ENCODE data around the gene FAM153A.
"Not testable (repeated sequence)": the region's sequence is repeated elsewhere in the genome, so short reads cannot be mapped to it uniquely, and the experiment has no call there.

FAM153A gene

DNA sequence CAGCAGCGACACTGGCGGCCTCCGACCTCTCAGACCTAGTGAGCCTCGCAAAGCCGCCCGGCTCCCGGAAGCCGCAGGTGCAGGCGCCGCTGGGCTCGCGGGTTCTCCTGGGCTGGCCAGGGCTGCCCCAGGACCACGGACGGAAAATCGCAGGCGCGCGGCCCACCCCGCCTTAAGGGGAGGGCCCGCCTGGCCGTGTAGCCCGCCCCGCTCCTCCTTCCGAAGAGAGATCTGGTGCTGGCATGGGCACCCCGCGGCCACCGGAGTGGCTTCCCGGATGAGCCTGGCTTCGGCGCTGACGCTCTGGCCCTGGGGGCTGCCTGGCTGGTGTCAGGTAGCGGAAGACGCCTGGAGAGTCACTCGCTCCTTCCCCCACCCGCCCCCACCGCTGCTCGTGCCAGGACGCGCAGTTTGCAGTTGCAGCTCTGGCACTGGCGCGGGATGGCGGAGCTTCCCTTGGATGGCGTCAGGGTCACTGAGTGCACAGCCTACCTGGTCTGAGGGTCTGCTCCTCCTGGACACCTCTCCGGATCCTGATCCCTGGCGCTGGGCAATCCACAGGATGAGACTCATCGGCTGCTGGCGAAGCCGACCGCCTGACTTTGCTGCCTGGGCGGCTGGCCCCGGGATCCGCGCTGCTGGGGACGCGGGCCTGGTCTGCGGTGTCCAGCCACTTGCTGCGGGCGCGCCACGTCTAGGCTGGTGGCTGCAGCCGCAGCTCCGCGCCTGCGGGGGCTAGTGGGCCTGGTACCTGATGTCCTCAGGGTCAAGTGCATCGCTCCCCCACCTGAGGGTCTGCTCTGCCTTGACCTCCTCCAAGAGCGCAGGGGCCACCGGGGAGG is at the start of gene FAM153A:
Gene FAM153A (minus strand): TSS at position 108 of the 842 bp plus-strand sequence.
- DNase-seq, result not testable (repeated sequence)

DNA sequence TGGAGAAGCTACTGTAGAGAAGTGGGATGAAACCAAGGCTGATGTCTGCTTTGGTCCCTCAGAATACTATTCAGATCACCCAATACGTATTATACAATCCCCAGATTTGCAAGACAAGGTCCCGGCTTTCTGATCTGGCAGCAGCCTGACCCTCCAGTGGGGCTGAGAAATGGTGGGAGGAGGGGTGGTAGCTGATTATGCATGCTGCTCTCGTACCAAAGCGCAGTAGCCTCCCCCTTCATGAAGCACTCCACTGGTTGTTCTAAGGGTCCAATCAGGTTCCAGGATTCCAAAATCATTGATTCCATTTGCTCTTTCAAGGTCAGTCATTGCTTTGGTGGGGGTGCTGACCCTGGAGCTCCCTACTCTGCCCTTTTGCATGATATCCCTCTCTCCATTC is 49.6 kb upstream of the FAM153A start:
- not testable (repeated sequence) for DNase-seq

DNA sequence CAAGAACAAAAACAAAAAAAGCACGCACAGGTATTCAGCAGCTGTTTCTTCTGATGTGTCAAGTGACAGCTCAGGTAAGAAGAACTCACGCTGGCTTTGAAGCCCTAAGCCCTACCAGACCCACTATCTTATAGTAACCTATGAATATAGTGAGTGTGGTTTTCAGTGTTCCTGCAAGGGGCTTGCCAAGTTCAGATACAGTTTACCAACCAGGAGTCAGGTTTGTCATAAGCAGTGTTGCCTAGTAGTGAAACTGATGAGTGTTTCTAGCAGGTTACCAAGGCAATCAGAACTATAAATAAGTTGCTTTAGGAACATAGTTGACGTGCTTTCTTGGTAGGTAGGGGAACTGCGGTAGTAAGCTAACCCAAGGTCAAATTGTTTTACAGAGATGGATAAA is 43.4 kb upstream of the FAM153A start:
- DNase-seq, result not testable (repeated sequence)

DNA sequence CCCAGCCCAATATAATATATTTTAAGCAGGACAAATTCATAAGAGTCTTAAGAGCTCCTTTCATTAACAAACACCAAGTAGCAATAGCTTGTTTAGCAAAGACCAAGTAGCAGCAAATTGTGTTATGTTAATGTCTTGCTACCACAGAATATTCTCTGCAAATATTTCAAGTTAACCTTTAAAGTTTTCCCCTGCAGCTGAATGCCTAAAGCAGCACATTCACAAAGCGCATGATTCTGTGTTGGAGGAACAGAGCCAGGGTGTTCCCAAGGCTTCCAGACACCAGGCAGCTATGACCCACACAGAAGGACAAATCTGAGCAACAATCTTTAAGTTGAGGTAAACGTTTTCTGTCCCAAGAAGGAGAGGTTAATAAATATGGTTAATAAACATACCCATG is 42.1 kb upstream of the FAM153A start:
- DNase-seq, result not testable (repeated sequence)

DNA sequence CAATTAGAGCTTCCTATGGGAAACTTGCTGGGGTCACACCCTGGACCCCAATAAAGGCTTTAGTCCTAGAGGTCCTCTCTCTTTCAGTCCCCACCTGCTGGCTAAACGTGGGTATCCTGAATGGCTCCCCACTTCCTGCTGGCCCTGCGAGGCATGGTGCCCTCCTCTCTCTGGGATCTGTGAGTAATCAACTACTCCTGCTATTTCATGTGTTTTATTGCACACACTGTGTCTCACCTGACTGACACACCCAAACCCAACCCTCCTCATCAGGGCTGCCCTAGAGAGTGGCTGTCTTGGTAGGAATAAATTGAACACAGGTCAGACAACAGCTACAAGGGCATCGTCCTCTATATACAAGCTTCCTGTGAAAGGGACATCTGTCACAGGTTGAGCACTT is 39.8 kb upstream of the FAM153A start:
- not testable (repeated sequence) for DNase-seq

DNA sequence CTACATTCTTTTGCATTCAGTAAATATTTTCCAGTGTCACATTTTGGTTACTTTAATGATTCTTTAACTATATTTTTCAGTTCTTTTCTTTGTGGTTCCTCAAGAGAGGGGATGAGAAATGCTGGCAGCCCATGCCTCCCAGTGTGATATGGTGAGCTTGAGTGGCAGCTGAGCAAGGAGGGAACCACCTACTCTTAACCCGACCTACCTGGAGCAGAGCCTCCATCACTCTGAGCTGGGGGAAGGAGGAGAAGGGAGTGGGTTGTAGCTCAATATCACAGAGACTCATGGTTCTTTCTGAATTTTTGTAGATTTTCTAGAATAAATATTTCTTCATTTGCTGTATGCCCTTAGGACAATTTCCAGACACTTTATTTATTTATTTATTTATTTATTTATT is 37.0 kb upstream of the FAM153A start:
- DNase-seq, result not testable (repeated sequence)

DNA sequence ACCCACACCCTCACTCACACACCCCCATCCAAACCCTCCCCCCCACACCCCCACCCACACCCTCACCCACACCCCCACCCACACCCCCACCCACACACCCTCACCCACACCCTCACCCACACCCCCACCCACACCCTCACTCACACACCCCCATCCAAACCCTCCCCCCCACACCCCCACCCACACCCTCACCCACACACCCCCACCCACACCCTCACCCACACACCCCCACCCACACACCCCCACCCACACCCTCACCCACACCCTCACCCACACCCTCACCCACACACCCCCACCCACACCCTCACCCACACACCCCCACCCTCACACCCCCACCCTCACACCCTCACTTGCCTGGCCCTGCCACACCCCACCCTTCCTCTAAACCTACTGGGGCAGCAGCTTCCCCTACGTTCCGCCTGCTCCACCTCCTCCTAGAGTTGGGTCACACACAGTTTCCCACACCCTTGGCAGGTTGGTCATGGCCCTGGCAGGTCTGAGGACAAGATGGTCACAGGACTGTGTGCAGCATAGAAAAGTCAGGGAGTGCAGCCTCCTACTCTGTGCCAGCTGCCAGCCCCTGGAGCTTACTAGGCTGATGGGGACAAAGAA is 30.2 kb upstream of the FAM153A start:
- DNase-seq, result not testable (repeated sequence)

DNA sequence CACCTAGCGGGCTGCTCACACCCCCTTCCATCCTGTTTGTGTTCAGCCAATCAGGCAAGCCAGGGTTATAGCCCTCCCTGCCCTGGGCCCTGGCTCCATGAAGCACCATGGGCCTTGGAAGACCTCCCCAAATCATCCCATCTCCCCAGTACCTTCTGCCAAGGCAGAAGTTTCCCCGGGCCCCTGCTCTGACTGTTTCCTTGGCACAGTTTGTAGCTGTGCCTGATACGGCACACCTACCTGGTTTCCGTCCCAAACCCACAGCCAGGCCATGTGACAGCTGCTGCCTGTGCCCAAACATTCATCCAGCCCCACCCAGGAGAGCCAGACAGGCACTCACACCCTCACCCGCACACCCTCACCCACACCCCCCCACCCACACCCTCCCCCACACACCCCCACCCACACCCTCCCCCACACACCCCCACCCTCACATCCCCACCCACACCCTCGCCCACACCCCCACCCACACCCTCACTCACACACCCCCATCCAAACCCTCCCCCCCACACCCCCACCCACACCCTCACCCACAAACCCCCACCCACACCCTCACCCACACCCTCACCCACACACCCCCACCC is 29.6 kb upstream of the FAM153A start:
- DNase-seq, result not testable (repeated sequence)

DNA sequence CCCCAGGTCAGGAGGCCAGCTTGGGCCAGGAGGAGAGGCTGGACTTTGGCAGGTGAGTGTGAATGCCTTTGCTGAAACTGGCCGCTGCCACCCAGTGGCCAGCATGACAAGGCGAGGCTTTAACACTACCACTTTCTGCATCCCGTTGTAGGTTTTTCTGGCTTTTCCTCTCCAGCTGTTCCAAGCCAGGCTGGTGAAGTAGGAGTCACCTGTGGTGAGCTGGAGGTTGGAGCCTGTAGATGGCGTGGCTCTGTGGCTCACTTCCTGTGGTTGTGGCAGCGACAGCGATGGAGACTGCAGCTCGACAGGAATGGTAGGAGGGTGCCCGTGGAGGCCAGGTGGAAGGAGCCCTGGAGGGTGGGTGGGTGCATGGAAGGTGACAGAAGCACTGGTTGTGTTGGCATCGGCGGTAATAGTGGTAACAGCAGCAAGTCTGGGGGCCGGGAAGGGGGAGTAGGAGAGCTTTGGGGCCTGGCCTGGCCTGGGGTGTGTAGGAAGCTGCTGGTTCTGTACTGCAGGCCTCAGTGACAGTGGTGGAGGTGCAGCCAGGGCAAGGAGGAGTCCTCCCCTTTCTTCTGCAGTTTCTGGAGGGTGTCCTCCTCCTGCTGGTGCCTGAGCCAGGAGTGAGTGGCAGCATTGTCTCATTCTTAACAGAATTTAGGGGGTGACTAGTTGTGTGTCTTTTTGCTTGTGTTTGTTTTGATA is 26.7 kb upstream of the FAM153A start:
- not testable (repeated sequence) for DNase-seq

DNA sequence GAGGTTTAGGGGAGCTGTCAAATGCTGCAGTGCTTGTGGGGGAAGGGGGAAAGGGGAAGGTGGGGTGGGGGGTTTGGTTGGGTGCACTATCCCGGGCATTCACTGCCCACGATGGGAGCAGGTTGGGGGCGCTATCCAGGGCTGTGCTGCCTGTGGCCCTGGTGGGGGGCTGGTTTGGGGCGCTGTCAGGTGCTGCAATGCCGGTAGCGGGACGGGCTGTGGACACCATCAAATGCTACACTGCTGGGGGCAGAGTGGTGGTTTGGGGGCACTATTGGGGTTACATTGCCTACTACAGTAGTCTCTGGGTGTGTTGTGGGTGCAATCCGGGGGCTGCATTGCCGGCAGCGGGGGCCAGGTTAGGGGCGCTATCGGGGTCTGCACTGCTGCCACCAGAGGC is 25.7 kb upstream of the FAM153A start:
- DNase-seq, result not testable (repeated sequence)

DNA sequence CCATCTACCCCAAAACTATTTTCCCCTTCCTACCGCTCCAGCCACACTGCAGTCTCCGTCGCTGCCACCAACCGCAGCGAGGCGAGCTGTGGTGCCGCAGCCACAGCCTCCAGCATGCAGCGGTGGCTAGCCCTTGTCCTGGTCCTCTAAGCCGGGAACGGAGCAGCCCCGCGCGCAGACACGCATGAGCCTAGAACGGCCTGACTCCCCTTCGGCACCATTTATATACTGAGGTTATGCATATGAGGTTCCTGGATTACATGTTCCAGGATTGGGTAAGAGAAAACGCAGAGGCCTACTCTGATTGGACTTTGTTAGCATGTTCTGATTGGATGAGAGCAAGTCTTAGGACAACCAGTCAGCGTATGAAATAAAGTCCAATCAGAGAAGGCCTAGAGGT is 24.6 kb upstream of the FAM153A start:
- DNase-seq, result not testable (repeated sequence)

DNA sequence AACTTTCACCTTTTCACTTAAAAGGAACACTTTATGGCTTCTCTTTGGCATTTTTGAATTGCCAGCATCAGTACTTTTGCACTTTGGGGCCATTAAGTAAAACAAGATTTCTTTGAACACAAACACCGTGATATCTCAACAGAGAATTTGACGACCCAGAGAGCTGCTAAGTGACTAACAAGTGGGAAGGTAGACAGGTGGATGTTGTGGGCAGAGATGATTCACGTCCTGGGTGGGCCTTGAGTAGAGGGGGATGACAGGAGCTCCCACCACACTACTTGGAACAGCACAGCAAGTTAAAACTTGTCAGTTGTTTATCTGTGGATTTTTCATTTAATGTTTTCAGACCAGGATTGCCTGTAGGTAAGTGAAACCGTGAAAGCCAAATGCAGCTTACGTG is 18.7 kb upstream of the FAM153A start:
- not testable (repeated sequence) for DNase-seq

DNA sequence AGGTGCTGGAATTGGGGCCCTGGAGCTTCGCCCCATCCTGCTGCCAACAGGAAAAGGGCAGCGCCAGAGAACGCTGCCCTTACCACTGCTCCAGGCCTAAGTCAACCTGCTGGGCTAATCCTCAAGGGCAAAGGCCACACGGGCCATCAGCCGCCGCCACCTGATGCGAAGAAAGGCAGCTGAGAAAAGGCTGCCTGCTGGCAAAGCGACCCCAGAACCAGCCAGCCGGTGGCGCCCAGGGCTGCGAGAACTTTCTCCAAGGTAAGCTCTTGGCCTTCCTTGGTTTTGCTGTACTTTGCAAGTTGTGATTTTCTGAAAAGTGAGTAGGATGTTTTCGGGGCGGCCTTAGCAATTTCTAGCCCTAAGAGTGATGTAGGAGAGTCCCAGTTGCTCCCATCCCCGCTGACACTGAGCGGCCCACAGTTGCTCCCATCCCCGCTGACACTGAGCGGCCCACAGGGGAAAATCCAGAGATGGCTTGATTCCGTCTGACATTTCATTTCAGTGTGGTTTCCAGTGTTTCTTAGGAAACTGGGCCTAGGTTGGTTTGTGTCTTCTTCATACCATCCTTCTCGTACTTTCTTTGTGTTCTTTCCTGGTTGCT is 15.6 kb upstream of the FAM153A start:
- not testable (repeated sequence) for DNase-seq

DNA sequence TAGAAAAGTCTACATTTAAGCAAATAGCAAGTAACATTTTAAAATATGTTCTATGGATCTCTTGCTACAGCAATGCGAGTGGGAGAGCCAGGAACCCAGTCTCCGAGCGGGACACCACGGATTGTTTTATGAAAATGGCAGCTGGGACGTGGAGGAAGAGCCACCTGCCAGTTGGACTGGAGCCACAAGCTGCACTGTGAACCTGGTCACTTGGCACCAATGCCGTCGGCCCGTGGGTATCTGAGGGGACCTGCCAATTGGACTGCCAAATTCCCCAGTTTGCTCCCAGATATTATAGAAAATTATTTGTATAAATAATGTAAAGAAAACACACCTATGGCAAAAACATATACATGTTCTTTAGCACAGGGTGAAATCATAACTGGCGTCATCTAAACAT is 10.6 kb upstream of the FAM153A start:
- DNase-seq, result not testable (repeated sequence)

DNA sequence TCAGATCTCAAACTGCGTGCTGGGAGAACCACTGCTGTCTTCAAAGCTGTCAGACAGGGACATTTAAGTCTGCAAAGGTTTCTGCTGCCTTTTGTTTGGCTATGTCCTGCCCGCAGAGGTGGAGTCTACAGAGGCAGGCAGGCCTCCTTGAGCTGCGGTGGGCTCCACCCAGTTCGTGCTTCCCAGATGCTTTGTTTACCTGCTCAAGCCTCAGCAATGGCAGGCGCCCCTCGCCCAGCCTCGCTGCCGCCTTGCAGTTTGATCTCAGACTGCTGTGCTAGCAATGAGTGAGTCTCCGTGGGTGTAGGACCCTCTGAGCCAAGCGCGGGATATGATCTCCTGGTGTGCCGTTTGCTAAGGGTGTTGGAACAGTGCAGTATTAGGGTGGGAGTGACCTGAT is 8.9 kb upstream of the FAM153A start:
- DNase-seq, result not testable (repeated sequence)

DNA sequence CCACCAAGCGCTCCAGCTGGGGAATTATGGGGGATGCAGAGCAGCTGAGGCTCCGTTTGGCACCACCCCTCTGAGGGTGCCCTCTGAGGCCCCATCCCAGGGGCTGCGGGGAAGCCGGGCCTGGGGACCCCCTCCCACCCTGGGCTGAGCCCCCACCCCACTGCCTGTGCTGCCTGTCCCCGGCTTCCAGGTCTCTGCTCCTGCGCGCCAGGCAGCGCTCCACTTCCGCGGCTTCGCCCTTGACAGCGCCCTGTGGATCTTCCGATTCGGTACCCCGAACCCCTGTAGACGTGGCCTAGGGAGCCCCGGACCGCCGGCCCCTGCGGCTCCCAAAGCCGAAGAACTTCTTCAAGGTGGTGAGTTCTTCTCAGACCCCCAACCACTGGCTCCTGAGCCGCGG is 530 bp downstream of the FAM153A start:
- not testable (repeated sequence) for DNase-seq

DNA sequence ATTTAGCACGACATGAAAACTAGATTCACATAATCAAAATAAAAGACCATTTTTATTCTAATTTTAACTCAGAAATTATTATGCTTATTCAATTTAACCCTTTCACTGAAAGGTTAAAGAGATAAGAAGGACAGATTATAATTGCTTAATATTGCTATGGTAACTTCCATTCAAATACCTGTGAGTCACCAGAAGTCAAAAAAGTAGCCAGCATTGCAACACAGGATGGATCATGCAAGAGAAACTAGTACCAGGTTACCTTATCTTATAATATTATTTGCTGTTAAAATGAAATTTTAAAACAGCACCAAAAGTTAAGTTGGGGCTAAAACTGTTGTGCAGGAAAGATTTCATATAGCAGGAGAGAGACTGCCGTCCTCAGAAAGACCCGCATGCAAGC is 11.5 kb downstream of the FAM153A start:
- DNase-seq, result not testable (repeated sequence)

DNA sequence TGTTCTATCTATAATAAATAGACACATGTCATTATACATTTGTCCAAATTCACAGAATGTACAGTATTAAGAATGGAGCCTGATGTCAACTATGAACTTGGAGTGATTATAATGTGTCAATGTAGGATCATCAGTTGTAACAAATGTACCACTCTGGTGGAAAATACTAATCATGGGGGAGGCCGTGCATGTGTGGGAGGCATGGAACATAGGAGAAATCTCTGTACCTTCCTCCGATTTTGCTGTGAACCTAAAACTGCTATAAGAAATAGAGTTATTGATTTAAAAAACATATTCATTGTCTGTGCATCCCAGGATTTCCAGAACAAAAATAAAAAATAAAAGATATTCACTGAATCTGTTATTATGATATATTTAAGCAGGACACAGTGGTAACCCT is 12.1 kb downstream of the FAM153A start:
- DNase-seq, result not testable (repeated sequence)

DNA sequence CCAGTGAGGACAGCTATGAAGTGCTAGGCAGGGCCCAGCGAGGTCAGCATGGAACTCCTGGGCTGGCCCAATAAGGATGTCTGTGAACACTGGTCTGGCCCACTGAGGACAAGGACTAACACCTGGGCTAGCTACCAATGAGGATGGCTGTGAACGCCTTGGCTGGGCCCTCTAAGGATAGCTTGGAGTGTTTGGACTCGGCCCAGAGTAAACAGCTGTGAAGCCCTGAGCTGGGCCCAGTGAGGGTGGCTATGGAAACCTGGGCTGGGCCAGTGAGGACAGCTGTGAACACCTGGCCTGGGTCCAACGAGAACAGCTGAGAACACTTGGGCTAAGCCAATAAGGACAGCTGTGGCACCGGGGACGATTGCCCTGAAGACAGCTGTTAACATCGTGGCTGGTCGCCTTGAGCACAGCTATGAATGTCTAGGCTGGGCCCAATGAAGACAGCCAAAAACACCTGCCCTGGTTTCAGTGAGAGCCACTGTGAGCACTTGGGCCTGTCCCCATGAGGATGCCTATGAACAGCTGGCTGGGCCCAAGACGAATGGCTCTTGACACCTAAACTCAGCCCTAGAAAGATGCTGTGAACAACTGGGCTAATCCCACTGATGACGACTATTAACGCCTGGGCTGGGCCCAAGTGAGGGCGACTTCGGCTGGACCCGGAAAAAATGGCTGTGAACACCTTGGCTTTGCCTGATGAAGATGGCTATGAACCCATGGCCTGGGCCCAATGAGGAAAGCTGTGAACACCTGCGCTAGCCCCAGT is 18.8 kb downstream of the FAM153A start:
- DNase-seq, result not testable (repeated sequence)

DNA sequence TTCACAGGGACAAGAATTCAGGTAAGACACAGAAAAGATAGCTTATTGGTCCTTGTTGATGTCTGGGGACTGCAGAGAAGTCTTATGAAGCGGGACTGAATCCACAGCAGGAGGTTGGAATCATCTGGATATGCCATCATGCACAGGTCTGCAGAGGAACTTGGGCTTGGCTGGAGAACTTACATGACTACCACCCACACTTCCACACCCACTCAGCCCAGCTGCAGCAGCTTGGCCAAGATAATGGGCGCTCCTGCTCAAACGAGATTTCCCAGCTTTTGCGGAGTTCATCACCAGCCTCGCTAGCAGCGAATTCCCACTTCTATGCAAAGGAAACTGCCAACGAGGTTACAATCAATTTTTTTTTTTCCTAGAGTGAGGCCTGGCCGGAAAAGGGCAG is 21.7 kb downstream of the FAM153A start:
- DNase-seq, result peak; percentile 14

DNA sequence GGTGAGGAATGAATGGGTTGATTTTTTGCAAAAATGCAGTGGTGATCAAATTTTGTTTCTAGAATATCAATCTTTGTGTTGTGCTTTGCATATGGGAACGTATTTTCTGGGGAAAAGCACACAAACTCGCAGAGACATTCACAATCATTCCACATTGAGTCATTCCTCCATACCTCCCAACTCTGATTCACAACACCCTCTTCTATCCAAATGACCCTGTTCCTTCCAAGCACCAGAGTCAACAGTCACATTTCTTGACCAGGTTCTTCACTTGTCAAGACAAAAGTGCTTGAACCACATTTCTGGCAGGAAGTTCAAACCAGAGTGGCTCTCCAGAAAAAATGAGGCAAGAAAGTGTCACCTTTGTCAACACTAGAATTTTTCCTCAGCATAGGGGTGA is 35.3 kb downstream of the FAM153A start:
- DNase-seq, result not testable (repeated sequence)

DNA sequence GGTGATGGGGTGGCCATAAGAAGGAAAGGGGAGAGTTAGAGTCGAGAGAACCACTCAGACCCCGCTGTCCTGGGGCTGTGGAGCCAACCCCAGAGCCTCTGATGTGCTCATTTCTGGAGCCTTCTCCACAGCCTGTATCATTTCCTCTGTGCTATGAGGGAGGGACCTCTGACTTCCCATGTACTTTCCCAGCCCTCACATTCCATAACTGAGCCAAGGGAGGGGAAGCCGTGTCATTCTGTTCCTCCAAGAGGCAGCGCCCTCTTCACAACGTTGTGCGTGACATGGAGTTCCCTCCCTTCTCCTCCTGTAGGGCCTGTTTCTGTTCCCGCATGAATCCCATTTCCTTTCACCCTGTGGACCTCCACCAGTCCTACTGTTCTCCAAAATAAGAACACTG is 57.8 kb downstream of the FAM153A start:
- DNase-seq, result not testable (repeated sequence)

Measured in islet precursor cell (in vitro differentiated cells).